HG03196 (cell line): Measurements from ENCODE around the gene TSPAN19.
A peak's percentile ranks its signal among the peaks of the same experiment; 100 is the strongest.
"Not testable (repeated sequence)": the region's sequence is repeated elsewhere in the genome, so short reads cannot be mapped to it uniquely, and the experiment has no call there.

Experiments
- ATAC-seq: cut with Tn5 transposase; IDR thresholded peaks from one replicate; pipeline ENCODE4 v1.9.1; 2021; ENCODE audit not compliant: unreplicated experiment

Gene TSPAN19

DNA sequence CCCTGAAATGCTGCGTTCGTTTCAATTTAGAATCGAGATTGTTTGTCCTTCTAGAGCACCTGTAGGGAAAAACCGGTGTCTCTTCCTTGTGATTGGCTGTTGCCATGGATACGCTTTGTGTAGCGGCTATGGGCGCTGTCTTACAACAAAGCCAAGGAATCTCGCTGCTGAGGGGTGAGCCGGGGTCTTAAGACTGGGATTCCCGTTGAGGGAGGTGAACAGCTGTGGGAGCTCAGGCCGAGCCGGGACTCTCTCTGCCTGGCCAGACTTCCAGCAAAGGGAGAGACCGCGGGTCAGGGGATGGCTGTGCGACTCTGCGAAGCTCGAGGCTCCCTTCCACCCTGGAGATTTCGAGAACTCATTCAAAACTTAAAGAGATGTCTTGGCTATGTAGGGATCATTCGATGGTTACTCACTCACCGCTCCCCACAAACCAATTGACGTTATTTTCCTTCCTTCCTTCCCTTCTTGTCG lies at the start of gene TSPAN19, which contains the start of gene LRRIQ1:
Gene TSPAN19, minus strand, starts transcription at position 44 of the 474 bp plus-strand sequence. CDS start 6,331 bp downstream, outside the sequence.
Gene LRRIQ1, plus strand, starts transcription at position 118 of the 474 bp plus-strand sequence. CDS start 1,826 bp downstream, outside the sequence.
- ATAC-seq: peak; percentile 96

DNA sequence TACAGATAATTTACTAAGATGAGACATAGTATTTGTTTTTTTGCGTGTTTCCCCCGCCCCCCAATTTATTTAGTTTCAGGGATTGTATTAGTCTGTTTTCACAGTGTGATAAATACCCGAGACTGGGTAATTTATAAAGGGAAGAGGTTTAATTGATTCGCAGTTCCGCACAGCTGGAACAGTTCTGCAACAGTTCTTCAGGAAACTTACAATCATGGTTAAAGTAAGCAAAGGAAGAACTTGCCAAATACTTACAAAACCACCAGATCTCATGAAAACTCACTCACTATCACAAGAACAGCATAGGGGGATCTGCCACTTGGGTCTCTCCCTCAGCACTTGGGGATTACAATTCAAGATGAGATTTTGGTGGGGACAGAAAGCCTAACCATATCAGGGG lies 49.0 kb upstream of the TSPAN19 start:
- no peak for ATAC-seq

DNA sequence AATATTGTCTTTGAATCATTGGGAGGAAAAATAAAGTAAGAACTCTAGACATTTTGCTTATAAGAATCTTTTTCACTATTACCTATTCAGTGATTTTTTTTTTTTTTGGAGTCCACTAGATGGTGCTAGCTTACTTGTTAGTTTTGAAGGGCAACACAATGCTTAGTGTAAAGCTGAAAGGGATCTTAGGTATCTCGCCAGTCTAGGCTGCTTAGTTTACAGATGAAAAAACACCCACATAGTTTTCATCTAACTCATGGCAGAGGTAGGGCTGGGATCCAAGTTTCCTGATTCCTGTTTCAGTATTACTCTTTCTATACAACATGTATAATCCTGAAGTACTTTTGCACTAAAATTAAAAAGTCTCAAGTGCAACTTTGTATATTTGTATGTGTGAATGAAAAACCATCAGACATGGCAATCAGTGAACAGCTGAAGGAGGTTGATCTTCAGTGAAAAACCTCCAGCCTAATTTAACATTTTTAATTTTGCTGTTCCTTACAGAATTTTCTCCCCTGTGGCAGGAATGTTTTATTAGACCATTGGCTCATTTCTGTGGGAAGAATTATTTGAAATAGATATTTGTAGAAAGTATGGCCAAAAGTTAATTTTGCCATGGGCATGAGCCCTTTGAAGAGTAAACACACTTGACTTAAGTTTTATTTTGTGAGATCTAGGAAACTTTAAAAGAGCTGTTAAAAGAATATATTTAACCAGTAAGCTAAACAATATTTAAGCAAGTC lies 40.8 kb upstream of the TSPAN19 start:
- ATAC-seq: no peak

DNA sequence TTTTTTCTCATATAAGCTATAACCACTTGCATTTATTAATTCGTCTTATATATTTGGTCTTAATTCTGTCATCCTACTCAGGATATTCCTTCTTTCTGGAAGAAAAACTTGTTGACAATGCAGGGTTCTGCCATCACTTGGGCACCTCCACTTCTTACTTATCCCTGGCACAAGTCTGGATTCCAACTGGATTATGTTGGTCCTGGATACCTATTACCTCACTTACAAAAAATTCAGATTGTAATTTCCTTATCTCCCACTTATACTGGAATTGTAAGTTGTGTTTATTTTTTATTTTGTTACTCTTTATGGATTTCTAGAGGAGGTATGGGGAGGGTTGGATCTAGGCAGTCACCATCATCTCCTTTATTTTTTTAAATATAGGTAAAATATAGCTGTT lies 36.7 kb upstream of the TSPAN19 start:
- ATAC-seq: no peak

DNA sequence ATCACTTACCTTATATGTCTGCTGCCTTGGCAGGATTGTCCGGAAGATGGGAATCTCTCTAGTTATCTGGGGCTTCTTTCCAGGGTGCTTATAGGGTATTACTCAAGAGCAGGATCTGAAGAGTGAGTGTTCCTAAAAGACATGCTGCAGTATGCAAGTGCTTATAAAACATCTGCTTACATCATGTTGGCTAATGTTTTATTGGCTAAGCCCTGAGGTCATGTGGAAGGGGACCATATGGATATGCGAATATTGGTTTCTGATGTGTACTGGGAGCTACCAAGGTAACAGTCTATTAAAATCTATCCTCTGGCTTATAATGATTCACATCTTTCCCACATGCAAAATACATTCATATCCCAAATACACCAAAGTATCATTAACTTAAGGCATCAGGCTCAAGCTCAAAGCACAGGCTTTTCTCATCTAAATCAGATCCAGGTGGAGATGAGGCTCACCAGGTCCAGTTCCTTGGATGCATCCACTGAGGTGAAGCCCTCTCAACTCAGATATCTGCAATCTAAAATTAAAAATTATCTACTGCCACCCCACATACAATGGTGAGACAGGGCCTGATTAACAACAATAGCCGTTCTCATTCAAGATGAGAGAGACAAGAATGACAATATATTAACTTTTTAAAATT lies 29.9 kb upstream of the TSPAN19 start:
- no peak for ATAC-seq

DNA sequence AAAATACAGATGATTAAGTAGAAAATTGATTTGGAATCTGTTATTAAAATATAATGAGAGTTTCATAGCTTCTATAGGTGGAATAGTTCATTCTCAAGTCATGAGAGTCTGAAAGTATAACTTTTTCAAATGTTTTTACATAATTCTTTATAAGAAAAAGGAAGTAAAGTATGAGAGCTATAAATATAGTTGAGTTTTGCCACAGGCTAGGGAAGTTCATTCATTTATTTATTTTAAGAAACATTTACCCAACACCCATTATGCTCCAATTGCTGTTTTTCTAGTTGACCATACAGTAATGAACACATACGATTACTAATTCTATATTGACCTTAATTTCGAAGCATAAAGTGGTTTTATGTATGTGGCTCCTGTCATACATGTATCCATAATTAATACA lies 24.8 kb upstream of the TSPAN19 start:
- no peak for ATAC-seq

DNA sequence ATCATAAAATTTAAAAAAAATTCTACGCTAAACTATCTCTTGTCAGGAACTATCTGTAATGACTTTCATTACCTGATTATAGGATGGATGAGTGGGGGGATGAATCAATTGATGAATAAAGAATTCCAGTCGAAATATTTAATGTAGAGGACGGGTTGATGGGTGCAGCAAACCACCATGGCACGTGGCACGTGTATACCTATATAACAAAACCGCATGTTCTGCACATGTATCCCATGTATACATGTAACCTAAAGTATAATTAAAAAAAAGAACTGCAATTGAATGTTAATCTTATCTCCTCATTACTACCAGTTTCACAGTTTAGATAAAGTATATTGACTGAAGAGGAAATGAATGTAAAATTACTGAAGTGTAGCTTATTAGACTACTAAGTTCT lies 23.5 kb upstream of the TSPAN19 start:
- no peak for ATAC-seq

DNA sequence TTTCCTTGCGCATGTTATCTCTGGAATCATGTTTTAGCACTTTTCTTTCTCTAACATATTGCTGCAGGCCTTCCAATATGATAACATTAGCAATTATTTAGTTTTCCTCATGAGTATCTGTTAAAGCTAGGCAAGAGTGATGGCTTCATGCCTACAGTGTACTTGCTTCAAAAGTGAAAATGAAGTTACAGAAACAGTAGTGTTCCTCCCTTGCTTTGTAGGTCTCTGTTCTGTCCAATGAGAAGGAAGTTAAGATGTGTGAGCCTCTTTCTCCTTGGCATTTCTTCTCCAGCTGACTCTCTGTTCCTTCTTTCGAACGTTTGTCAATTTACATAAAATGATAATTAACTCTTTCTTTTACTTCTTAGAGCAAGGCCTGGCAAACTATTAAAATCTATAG lies 22.3 kb upstream of the TSPAN19 start:
- ATAC-seq: no peak

DNA sequence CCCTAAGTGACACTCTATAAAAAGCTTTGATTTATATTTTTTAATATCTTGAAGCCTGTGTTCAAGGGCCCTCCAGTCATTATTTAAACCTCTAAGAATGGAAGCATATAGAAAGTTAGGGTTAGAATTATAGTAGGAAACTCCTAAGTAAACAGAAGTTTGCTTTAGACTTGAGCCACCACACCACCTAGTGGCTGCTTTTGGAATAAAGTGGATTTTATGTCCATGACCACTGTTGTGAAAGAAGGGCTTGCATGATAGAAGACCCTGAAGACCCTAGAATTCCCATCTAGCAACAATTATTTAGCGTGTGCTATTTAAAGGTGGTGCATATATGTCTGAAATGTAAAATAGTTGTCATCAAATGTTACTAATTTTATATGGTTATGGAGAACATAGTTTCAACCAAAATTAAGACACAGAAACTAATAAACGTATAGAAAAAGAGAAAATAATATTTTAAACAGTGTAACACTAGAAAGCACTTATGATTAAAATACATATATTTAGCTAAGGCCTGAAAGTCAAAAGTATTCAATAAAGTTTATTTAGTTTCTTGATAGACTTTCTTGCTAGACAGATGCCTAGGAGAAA lies 21.4 kb upstream of the TSPAN19 start:
- no peak for ATAC-seq

DNA sequence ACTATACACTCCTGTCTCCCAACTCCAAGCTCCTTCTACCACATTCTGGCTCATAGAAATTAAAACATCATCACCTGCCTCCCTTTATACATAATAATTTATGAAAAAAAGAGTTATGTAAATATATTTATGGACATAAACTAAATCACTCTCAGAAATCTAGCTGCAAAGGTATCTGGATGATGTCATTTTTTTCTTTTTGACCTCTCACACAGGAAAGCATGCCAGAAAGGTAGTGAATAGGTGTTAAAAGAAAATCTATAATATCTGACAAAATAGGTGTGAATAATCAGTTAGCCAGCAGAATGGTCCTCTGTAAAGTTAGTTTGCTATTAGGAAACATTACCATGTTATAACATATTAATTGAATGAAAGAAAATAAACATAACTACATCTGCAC lies 7.8 kb upstream of the TSPAN19 start:
- no peak for ATAC-seq

DNA sequence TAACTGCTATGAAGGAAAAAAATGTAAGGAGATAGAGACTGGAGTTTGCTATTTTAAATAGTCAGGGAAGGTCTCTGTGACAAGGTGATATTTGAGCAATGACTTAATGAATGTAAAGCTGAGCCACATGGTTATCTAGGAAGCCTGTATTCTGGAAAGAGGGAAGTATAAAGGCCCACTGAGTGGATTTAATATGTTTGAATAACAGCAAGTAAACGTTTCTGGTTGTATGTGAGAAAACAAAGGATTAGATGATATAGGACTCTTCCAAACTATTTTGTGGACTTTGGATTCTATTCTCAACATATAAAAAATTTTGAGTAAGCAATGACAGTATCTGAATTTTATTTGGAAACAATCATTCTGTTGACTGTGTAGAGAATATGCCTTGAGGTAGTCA lies 5.3 kb upstream of the TSPAN19 start:
- no peak for ATAC-seq

DNA sequence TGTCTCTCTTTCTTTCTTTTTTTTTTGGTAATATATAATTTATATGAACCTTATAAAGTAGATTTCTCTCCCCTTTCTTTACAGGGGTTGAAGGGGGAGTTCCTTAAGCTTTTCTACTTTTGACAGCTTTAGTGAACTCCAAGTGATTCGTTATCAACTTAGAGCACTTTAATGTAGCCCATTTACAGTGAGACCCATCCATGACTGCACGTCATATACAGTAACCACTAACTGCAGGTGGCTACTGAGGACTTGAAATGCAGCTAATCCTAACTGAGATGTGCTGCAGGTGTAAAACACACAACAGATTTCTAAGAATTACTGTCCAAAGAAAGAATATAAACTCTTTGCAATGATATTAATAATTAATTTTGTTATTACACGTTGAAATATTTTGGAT lies 656 bp upstream of the TSPAN19 start:
- ATAC-seq: no peak

DNA sequence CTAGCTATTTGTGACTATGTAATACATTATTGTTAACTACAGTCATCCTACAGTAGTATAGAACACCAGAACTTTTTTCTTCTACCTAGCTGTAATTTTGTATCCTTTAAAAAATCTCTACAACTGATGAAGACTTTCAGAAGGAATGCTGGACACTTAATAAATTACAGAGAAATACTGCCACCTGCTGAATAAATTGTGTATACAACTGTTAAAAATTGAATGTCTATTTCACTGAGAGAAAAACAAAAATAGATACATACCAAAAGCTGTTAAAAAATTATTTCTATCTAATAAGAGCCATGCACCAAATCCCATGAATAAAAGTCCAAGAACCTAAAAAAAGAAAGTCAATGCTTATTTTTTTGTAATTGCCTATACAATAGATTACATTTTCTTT lies 6.6 kb downstream of the TSPAN19 start:
- ATAC-seq: no peak

DNA sequence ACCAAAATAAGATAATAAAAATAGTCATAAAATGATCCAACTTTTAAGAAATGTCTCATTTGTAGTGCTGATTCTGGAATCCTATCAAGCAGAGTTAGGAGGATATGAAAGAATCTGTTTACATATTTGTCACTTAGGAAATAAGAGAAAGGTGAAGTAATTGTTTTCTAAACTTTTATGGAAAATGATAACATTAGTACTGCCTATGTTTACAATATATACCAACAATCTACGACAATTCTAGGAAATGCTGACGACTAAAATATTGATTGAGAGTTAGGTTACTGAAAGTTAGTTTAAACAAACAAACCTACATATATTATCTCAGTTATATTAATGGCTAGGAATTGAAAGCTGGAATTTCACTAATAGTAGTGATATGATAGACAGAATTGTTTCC lies 18.0 kb downstream of the TSPAN19 start:
- ATAC-seq: no peak

DNA sequence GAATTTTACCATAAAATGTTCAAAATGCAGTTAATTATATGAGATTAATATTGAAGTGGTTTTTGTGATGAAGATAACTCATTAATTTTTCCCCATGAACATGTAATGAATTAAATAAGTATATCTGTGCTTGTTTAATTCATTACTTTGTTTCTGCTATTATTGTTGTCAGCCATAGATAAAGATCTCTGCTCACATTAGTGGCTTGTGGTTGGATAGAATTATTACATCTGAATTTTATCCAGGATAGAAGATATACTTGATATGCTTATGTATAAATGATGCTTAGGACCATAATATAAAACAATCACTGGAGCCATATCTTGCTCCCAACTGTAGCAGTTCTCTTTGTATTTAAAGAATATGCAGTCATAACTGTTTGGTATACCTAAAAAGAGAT lies 18.5 kb downstream of the TSPAN19 start:
- no peak for ATAC-seq

DNA sequence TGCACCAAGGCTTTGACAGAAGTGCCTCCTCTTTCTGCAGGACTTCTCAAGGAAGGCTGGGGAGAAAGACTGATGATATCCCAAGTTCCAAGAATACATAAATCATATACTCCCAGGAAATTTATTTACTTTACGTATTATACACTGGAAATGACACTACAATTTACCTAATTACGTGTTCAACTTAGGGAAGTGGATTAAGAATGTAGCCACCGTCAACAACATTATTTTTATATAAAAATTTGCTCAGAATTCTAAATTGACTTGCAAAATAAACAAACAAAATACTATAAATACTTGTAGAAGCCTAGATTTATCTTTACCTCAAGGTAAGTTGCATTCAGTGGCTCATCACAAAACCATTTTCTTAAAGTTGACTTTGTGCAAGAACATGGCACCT lies 18.9 kb downstream of the TSPAN19 start:
- ATAC-seq: no peak

DNA sequence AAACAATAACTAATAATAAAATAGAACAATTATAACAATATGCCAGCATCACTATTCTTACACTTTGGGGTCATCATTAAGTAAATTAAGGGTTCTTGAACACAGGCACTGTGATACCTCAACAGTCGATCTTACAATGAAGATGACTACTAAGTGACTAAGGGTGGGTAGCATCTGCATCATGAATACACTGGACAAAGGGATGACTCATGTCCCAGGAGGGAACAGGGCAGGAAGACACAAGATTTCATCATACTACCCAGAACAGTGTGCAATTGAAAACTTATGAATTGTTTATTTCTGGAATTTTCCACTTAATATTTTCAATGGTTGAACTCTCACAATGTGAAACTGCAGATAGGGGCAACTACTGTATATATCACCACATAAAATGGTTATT lies 19.7 kb downstream of the TSPAN19 start:
- ATAC-seq: no peak

DNA sequence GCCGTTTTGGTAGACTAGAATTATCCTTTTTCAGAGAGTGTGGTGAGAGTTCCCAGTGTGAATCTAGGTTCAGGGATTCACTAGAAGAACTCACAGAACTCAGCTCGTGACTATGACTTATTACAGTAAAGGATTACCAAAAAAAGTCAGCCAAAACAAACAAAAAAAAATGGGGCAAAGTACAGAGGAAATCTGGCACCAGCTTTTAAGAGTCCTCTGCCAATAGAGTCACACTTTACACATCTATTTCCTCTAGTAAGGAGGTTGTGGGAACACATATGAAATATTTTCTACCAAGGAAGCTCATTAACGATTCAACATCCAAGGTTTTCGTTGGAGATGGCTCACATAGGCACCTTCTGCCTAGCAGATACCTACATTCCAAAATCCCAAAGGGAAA lies 28.2 kb downstream of the TSPAN19 start:
- no peak for ATAC-seq

DNA sequence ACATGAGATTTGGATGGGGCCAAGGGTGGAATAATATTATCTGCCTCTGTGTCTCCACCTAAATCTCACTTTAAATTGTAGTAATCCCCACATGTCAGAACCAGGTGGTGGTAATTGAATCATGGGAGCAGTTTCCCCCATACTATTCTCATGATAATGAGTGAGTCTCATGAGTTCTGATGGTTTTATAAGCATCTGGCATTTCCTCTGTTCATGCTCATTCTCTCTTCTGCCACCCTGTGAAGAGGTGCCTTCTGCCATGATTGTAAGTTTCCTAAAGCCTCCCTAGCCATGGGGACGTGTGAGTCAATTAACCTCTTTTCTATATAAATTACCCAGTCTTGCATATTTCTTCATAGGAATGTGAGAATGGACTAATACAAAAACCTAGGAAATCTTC lies 29.9 kb downstream of the TSPAN19 start:
- no peak for ATAC-seq

DNA sequence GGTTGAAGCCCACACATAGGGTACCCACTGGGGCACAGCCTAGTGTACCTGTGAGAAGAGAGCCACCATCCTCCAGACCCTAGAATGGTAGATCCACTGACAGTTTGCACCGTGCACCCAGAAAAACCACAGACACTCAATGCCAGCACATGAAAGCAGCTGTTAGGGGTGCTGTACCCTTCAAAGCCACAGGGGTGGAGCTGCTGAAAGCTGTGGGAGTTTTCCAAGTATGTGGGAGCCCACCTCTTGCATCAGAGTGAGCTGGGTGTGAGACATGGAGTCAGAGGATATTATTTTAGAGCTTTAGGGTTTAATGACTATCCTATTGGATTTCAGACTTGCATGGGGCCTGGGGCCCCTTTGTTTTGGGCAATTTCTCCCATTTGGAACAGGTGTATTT lies 30.5 kb downstream of the TSPAN19 start:
- ATAC-seq: no peak

DNA sequence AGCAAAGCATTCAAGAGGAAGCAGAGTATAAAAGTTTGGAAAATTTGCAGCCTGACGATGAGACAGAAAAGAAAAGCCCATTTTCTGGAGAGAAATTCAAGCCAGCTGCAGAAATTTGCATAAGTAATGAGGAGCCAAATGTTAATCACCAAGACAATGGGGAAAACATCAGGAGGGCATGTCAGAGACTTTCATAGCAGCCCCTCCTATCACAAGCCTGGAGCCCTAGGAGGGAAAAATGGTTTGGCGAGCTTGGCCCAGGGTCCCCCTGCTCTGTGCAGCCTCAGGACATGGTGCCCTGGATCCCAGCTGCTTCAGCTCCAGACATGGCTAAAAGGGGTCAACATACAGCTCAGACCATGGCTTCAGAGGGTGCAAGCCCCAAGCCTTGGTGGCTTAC lies 31.0 kb downstream of the TSPAN19 start:
- not testable (repeated sequence) for ATAC-seq

DNA sequence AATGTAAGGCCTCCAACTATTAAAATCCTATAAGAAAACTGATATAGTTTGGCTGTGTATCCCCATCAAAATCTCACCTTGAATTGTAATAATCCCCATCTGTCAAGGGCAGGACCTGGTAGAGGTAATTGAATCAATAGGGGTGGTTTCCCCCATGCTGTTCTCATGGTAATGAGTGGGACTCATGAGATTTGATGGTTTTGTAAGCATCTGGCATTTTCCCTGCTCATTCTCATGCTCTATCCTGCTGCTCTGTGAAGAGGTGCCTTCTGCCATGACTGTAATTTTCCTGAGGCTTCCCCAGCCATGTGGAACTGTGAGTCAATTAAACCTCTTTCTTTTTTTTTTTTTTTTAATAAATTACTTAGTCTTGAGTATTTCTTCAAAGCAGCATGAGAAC lies 31.9 kb downstream of the TSPAN19 start:
- no peak for ATAC-seq
